ENCODE measurements around the gene SPINDOC. TPM values are rescaled to one million over a fixed set of nuclear protein-coding genes. Genes with fewer than 3 reads are reported as not detected.

The SPINDOC gene, protein sequence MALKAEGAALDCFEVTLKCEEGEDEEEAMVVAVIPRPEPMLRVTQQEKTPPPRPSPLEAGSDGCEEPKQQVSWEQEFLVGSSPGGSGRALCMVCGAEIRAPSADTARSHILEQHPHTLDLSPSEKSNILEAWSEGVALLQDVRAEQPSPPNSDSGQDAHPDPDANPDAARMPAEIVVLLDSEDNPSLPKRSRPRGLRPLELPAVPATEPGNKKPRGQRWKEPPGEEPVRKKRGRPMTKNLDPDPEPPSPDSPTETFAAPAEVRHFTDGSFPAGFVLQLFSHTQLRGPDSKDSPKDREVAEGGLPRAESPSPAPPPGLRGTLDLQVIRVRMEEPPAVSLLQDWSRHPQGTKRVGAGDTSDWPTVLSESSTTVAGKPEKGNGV
- total RNA-seq, result 16.1 and 18.9 TPM in 2 replicates

DNA sequence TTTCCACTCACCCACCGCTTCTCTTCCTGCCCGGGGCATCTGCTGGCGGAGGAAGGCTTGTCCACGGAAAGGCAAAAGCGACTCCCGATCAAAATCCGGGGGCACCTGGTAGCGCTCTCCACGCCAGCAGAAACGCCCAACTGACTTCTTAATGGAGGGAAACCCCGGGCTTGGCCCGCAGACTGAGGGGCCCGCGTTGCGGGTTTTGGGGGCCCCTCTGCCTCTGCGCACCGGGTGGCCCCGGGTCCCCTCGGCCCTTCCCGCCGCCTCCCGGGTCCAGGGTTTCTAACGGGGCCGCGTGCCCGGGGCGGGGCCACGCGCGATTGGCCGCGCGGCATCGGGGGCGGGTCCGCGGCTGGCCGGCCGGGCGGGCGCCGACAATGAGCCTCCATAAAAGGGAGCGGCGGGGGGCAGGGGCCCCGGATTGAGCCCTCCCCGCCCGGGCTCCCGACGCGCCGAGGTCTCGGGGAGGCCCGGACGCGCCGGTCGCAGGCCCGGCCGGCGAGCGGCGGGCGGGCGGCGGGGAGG lies at the start of gene SPINDOC:
Gene SPINDOC (plus strand): TSS at position 422 of the 528 bp plus-strand sequence. CDS start 231 bp downstream, outside the sequence.

DNA sequence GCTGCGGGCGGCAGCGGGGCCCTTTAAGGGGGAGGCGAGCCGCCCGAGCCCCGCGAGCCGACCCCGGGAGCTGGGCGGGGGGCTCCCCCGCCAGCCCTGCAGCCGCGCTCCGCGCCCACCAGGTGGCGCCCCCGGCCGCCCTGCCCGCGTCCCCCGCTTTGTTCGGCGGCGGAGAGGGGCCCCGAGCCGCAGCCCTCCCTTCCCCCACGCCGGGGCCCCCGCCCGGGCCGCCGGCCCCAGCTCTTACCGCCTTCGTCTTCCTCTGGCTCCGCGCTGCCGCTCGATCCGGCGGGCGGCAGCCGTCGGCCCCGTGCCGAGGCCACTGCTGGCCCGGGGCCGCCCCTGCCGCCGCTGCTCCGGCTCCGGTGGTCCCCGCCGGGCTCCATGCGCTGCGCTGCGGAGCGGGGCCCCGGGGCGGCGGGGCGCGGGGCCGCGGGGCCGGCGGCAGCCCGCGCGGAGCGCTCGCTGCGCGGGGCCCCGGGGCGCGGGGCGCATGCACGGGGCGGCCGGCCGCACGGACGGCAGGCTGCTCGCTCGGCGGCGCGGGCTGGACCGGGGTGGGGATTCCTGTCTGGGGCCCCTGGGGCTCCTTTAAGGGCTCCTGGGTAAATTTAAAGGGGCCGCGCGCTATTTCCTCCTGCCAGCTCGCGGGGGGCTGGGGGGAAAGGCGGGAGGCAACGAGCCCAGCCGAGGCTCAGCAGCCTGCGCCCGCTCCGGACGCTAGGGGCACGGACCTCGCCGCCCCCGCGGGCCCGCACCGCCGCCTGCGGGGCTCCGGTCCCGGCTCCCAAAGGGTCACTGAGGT lies 44.8 kb upstream of the SPINDOC start, which contains the start of gene ZFTA:
Gene ZFTA (minus strand): TSS at position 539 of the 805 bp plus-strand sequence. CDS start 153 bp downstream, at position 386.

DNA sequence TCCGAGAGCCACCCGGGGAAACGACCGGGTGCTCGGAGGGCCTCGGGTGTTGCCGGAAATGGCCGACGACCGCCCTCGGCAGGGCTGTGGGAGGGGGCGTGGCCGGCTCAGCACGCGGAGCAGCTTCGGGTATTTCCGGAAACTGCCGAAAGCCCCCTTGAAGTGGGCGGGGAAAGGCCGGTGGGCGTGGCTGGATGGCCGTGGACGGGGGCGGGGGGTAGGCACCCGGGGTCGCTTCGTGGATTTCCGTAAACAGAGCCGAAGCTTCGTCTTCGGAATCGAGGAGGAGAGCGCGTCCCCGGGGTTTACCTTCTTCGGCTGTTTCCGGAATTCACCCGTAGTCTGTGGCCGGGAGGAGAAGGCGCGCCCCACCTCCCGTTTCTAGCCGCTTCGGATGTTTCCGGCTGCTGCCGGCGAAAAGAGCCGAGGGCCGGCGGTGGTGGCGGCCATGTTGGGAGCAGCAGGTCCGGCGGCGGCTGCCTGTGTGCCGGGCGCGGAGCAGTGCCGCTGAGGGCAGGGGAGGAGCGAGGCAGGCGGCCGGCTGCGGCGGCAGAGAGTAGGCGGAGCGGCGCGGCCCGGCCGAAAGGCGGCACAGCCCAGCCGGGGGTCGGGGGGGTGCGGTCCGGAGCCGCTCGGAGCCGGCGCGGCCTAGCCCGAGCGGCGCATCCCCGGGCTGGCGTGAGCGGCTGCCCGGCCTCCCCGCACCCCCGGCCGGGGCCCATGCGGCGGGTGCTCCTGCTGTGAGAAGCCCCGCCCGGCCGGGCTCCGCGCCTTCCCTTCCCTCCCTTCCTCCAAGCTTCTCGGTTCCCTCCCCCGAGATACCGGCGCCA lies 25.6 kb downstream of the SPINDOC start, which contains the start of gene MARK2:
Gene MARK2 (plus strand): TSS at position 433 of the 830 bp plus-strand sequence. CDS start 397 bp downstream, at position 830.

Other genes starting within 250 kb of the SPINDOC start
- 0.56 TPM in 1 of 2 replicates, not detected in the other for gene PLAAT3, start 199.0 kb upstream of the SPINDOC start, total RNA-seq
- gene ATL3, start 142.1 kb upstream of the SPINDOC start, total RNA-seq, result 24.3 and 42.7 TPM in 2 replicates
- 61.7 and 71.7 TPM in 2 replicates for gene RTN3, start 132.0 kb upstream of the SPINDOC start, total RNA-seq
- gene ZFTA, start 44.7 kb upstream of the SPINDOC start, total RNA-seq, result 7.3 and 7.6 TPM in 2 replicates
- gene MARK2, start 25.7 kb downstream of the SPINDOC start, total RNA-seq, result 50.6 and 53.7 TPM in 2 replicates
- 2.0 and 2.3 TPM in 2 replicates for gene RCOR2, start 103.7 kb downstream of the SPINDOC start, total RNA-seq
- 10.6 and 14.4 TPM in 2 replicates for gene NAA40, start 125.5 kb downstream of the SPINDOC start, total RNA-seq
- gene COX8A, start 161.2 kb downstream of the SPINDOC start, total RNA-seq, result 586 and 783 TPM in 2 replicates
- gene OTUB1, start 173.0 kb downstream of the SPINDOC start, total RNA-seq, result 108 and 161 TPM in 2 replicates
- gene FLRT1, start 222.5 kb downstream of the SPINDOC start, total RNA-seq, result not detected in 2 replicates

Measured in airway epithelial cell (primary cell).